Activated CD4-positive, alpha-beta T cell treated with anti-CD3 and anti-CD28 coated beads for 4 hours (primary cell): Measurements from ENCODE around the gene REC114.
"Not testable (repeated sequence)": the region's sequence is repeated elsewhere in the genome, so short reads cannot be mapped to it uniquely, and the experiment has no call there.

Source experiments
- DNase-seq, 2 donors: peaks; one replicate each; pipeline ENCODE4 v3.0.0-alpha.2; 2020

The REC114 gene, protein sequence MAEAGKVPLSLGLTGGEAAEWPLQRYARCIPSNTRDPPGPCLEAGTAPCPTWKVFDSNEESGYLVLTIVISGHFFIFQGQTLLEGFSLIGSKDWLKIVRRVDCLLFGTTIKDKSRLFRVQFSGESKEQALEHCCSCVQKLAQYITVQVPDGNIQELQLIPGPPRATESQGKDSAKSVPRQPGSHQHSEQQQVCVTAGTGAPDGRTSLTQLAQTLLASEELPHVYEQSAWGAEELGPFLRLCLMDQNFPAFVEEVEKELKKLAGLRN

DNA sequence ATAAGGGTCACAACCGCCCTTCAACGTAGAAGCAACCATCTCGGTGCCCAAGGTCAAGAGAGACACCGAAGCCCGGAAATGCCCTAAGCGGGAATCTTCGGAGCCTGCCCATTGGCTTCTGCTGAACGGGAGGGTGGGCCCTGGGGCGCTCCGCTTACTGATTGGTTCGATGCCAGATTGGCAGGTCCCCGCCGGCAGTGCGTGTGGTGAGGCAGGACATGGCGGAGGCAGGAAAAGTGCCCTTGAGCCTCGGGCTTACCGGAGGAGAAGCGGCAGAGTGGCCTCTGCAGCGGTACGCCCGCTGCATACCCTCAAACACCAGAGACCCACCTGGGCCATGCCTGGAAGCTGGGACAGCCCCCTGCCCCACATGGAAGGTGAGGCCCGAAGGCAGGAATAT is at the start of gene REC114:
REC114 (plus strand) TSS at position 197 of the 400 bp plus-strand sequence; CDS start at position 219, 22 bp downstream.
- DNase-seq = no peak

DNA sequence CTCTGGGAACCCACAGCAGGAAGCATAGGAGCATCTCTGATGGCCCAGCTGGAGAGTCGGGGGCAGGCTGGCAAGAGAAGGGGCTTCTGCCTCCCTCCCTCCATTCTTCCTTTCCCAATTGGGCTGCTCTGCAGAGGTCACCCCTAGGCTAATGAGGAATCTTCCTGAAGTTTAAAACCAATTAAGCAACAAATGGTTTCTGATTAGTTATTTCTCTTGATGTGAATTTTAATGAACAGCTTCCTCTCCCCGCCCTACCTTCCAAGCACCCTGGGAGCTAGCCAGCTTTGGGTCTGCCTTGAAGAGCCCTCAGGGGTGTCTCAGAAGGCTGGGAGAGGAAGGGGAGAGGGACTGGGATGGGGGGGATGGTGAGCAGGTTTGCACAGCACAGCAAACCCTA is 49.6 kb upstream of the REC114 start:
- DNase-seq = no peak

DNA sequence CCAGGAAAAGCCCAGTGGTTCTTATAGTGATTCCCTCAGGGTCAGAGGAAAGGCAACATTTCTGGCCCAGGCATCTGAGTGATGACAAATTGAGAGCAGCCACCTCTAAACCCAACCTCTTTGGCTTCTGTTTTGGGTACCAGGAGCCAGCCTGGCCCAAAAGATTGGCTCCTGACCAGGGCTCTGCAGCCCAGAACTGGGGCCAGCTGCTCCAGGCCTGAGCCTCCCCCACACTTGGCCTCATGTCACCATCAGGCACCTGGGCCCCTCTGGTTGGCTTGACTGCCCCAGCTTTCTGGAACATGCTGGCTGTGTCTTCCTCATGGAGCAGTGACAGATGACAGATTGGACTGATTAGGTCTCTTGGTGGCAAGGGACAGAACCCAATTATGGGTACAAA is 48.2 kb upstream of the REC114 start:
- no peak for DNase-seq

DNA sequence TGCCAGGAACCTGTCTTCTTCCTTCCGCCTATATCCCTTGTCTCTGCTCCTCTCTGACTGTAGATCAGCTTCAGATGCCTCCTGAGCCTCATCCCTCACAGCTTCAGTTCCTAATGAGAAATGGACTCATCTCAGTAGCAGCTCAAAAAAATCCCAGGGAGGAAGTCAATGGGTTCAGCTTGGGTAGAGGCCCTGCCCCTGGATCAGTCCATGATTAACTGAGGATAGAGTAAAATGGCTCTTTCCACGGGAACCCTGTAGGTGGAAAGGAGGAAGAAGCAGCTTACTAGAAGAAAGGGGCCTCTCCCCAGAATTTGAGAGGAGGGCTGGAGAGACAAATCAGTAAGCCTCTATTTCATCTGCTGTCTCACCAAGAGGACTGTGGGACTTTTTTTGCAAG is 47.3 kb upstream of the REC114 start:
- no peak for DNase-seq

DNA sequence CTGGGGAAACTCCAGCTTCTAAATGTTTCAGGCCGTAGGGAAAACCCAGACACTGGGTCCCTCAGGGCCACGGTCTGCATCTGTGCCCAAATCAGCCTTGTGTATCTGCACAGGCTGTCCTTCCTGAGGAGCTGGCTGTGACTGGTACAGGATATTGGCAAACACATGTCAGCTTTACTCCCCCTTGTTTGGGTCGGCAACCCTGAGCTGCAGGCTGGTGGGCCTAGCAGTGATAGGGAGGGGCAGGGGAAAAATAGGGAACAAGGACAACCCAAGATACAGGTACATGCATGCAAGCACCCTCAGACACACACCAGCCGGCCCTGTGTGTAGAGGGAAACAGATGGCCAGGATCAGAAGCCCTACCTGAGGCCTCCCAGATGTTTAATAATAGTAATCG is 45.5 kb upstream of the REC114 start:
- DNase-seq = no peak

DNA sequence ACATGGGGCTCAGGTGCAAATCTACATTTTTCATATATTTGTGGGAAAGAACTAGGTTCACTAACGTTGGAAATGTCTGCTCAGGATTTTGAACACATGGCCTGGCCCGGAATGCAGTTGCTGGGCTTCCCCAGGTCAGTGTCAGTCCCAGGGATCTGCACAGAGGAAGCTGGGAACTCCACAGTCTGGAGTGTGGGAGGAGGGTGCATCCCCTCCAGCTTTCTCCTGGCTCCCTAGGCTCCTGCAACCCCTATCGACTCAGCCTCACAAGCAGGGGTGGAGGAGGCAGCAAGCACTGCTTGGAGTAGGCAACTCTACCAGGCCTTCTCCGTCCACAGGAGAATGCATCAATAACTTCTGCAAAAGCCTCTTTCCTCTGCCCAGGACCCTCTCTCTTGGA is 44.1 kb upstream of the REC114 start:
- no peak for DNase-seq

DNA sequence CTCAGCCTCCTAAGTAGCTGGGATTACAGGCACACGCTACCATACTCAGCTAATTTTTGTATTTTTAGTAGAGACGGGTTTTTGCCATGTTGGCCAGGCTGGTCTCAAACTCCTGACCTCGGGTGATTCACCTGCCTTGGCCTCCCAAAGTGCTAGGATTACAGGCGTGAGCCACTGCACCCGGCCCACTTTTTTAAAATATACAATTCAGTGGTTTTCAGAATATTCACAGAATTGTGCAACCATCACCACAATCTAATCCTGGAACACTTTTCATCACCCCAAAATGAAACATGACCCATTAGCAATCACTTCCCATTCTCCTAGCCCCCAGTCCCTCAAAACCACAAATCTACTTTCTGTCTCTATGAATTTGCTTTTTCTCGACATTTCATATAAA is 42.7 kb upstream of the REC114 start:
- DNase-seq = not testable (repeated sequence)

DNA sequence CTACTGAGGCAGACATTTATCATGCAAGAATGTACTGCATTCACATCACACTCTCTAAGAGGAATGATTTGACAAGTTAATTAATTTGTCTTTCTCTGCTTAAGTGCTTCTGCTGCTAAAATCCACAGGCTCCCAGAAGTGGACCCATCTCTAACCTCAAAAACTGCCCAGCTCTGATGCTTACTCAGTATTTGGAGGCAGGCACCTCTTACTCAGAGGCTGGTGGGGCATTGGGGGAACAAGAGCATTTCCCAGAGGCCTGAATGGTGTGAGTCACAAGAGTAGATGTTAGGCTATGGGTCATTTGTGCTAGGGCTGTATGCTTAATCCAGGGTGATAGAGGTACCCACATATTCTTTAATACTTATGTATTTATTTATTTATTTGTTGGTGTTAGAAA is 39.8 kb upstream of the REC114 start:
- DNase-seq = no peak

DNA sequence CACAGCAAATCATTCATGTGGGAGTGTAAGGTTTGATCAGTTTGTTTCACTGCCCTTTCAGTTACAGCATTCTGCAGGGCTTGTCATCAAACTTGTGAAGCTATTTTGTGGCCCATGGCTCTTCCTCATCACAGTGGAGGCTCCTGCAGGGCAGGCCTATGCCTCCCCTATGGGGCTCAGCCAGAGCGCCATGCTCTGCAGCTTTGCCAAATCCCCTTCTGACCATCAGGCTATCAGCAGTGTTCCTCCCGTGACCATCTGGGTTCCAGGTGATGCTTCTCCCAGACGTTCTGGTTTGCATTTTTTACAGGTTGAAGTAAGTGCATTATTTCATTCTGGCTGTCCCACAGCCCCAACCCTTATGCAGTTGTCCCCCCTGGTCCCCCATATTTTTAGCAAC is 28.1 kb upstream of the REC114 start:
- no peak for DNase-seq

DNA sequence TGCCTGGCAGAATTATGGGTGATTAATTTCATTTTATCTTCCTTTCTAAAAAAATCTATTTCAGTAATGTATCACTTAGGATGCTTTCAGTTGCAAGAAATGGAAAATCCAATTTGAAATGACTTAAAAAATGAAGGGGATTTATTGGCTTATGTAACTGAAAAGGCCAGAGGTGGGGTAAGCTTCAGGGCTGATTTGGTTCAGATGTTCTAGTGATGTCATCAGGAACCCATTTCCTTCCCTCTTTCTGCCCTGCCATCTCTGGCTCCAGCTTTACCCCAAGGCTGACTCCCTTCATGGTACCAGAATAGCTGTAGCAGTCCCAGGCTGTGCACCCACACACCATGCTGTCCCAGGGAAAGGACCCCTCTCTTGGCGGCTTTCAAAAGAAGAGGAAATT is 18.5 kb upstream of the REC114 start:
- DNase-seq = no peak

DNA sequence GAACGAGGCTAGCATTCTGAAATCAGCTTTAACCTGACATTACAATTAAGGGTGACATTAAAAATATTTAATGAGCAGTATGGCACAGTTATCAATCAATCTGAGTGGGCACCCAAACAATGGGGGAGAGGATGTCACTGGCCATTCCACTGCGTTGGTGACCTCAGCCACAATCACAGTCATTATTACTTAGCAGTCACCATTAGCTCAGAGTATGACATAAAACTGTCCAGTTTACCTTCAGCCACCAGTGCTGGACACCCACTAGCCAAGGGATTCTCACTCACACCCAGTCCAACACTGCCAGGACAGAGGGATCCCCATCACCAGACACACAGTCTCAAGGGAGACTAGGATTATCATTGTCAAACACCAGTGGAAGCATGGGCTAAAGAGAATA is 17.5 kb upstream of the REC114 start:
- no peak for DNase-seq

DNA sequence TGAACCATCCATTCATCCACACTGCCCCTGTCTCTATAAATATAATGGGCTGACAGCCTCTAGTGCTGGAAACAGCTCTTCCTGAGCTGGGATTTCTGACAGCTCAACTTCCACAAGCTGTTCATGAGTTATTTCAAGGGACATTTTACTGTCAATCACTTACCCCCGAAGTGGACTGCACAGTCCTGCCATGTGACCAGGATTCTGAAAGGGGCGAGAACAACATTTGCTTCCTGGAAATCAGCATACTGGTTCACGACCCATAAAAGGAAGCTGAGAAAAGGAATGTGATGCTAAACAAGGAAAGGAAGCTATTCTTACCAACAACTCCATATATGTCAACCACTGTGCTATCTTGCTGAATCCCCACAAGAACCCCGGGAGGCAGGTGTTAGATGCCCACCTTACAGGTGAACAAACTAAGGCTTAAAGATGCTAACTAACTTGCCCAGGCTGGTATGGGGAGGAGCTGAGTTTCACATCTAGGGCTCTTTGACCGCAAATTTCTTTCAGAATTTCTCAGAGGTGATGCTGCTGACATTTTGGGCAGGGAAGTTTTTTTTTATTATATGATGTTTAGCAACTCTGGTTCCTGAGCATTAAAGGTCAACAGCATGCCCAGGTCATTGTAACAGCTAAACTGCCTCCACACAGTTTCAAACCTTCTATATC is 16.5 kb upstream of the REC114 start:
- no peak for DNase-seq

DNA sequence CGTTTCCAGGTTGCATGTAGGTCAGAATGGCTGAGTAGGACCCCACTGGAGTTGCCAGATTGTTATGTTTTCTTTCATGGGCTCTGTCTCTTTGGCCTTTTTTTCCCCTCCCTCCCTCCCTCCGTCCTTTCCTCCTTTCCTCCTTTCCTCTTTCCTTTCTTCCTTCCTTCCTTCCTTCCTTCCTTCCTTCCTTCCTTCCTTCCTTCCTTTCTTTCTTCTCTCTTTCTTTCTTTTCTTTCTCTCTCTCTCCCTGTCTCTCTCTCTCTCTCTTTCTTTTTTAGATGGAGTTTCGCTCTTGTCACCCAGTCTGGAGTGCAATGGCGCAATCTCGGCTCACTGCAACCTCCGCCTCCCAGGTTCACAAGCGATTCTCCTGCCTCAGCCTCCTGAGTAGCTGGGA is 11.6 kb upstream of the REC114 start:
- not testable (repeated sequence) for DNase-seq

DNA sequence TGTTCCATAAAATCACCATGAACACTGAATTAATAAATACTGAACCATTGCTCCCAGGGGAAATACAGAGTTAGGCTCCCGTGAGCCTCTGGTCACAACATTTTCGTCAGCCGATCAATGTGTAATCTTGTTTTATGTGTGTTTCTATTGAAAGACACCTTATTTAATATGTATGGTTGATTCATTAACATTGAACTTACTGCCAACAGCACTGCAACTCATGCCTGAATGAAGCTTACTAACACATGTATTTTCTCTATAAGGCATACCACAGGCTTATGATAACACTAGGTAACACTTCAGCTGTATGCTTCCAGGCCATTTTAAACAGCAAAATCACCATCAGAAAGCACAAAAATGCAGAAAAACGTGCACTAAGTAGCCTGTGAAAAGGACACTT is 9.1 kb upstream of the REC114 start:
- DNase-seq = no peak

DNA sequence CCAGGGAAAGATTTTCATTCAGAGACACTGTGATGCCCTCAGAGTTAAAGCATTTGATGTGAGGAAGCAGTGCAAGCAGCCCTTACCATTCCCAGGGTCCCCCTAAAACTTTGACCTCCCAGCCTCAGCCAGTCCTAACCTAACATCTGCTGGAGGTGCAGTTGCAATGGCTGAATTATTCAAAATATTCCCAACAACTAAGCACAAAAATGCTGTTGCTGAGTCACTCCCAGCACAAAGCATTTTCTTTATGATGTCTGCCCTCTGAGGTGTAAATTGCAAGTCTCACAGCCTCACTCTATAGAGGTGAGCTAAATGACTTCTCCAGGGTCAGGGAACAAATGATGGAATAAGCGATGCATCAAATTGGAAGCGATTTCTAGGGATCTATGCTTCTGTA is 6.4 kb upstream of the REC114 start:
- DNase-seq = no peak

DNA sequence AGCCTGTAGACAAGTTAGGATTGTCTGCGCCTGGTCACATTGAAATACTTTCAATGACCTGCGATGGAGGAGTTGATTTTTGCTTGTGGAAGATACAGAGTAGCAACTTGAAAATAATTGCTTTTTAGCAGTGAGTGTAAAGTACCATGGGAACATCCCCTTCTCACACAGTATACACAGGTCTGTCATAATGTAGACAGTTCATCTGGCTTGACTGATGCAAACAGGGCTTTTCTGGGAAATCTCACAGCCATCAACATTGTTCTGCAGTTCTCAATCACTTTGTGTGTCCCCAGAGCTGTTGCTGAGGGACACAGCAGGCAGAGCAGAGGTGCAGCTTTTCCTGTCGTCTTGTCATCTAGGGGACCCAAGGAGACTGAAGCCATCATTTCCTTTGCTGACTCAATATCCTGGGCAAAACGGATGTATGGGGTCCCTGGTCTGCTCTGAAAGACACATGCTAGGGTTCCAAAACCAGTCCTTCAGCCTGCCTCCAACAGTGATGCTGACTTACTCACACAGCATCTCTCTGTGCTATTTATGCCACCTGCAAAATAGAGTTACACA is 5.3 kb upstream of the REC114 start:
- no peak for DNase-seq

DNA sequence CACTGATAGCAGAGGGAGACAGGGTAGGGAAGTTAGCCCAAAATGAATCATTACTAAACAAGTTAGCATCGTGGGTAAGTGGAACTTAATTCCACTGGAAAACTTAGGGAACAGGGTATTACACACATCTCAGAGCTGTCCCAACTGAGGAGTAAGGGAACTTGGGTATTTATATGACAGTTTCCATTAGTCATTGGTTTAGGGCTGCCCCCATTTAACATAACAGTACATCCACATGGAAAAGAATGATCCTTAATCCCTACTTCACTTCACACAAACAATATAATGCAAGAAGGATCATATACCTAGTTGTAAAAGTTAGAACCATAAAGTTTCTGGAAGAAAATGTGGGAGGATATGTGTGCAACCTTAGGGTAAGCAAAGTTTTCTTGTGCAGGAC is 4.3 kb upstream of the REC114 start:
- DNase-seq = no peak

DNA sequence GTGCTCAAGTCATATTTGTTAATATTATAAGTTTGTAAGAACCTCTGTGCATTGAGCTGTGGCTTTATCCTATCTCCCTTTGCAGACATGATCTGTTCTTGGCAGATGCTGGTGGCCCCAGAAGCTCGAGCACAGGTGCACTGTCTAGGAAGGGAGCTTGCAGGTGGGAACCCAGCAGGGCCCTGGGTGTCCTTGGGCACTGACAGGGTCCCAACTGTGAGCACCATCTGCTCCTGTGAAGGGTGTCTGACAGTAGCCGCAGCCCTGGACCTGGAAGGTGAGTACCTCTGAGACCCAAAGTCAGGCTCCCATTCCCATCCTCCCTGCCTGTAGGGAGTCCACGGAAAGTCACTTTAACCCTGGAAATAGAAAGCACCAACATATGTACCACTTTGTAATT is 2.4 kb upstream of the REC114 start:
- no peak for DNase-seq

DNA sequence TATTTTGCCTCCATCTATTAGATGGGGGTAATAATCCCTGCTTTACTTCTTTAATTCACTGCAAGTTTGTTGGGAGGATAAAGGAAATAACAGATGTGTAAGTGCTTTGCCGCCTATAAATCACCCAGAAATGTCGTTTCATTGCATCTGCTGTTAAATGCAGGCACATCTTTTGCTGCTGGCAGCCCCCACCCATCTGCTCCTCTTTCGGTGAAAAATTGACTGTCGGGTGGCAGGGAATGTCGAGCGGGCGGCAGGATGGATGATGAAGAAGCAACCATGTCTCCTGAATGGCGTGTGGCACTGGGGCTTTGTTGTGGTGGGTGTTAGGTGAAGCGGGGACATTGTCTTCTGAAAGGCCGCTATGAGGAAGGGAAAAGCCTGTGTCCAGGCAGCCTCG is 543 bp upstream of the REC114 start:
- no peak for DNase-seq

DNA sequence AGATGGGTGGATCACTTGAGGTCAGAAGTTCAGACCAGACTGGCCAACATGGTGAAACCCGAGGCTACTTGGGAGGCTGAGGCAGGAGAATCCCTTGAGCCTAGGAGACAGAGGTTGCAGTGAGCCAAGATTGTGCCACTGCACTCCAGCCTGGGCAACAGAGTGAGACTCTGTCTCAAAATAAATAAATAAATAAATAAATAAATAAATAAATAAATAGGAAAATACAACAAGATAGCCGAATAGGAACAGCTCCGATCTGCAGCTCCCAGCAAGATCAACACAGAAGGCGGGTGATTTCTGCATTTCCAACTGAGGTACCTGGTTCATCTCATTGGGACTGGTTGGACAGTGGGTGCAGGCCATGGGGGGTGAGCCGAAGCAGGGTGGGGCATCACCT is 4.5 kb downstream of the REC114 start:
- not testable (repeated sequence) for DNase-seq

DNA sequence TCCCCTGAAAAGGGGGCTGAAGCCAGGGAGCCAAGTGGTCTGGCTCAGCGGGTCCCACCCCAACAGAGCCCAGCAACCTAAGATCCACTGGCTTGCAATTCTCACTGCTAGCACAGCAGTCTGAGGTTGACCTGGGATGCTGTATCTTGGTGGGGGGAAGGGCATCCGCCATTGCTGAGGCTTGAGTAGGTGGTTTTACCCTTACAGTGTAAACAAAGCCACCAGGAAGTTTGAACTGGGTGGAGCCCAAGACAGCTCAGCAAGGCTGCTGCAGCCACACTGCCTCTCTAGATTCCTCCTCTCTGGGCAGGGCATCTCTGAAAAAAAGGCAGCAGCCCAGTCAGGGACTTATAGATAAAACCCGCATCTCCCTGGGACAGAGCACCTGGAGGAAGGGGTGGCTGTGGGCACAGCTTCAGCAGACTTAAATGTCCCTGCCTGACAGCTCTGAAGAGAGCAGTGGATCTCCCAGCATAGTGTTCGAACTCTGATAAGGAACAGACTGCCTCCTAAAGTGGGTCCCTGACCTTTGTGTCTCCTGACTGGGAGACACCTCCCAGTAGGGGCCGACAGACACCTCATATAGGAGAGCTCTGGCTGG is 5.3 kb downstream of the REC114 start:
- DNase-seq = not testable (repeated sequence)

DNA sequence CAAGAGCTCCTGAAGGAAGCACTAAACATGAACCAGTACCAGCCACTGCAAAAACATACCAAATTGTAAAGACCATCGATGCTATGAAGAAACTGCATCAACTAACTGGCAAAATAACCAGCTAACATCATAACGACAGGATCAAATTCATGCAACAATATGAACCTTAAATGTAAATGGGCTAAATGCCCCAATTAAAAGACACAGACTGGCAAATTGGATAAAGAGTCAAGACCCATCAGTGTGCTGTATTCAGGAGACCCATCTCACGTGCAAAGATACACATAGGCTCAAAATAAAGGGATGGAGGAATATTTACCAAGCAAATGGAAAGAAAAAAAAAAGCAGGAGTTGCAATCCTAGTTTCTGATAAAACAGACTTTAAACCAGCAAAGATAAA is 7.0 kb downstream of the REC114 start:
- not testable (repeated sequence) for DNase-seq

DNA sequence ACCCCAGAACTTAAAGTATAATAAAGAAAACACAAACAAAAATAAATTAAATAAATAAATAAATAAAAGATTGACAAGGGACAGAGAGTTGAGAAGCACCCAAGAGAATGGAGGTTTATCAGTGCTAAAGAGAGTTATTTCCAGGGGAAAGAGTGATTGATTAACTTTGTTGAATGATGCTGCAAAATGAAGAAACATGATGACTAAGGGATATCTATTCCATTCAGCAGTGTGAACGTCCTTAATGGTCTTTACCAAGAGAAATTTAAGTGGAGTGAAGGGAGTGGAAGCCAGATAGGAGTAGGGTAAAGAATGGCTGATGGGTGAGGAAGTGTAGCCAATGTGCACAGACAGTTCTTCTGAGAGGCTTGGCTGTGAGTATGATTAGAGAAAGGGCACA is 11.1 kb downstream of the REC114 start:
- DNase-seq = no peak

DNA sequence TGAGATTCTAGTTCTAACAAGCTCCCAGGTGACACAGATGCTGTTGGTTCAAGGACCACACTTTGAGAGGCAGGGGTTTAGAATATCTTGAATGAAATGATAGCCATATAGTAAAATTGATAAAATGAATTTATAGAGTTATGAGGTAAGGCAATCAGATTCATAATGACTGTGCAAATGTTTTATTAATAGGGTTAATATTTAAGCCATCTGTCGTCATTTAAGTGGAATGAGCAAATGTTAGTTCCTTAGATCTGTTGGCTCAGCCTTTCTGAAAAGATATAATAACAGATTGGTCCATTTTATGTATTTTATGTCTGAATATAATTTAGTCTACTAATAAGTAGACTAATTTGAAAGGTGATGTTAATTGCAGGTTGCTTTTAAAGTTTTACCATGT is 12.9 kb downstream of the REC114 start:
- no peak for DNase-seq
